HG03064 (cell line): ENCODE data around the gene LACRT.
"Not testable (repeated sequence)": the region's sequence is repeated elsewhere in the genome, so short reads cannot be mapped to it uniquely, and the experiment has no call there.

Experiments used
- ATAC-seq: cut with Tn5 transposase; IDR thresholded peaks from one replicate; pipeline ENCODE4 v1.9.1; 2021; ENCODE audit warnings: low read depth; ENCODE audit not compliant: unreplicated experiment

The LACRT gene, protein sequence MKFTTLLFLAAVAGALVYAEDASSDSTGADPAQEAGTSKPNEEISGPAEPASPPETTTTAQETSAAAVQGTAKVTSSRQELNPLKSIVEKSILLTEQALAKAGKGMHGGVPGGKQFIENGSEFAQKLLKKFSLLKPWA

DNA sequence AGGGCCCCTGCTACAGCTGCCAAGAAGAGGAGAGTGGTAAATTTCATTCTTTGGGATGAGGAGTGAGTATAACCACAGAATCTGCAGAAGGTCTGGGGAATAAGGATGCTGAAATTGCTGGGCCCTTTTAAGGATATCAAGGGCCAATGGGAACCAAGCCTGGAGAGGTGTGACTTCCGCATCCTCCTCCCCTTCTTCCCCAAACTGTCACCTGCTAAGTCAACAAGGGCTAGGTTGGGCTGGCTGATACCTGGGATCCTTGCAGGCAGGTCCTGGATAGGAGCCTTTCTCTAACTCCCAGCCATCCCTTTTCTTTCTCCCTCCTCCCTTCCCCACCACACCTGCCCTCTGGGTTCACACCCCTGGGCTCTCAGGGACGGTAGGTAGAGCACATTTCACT lies at the start of gene LACRT:
TSS of gene LACRT (minus strand) at position 101 of the 400 bp plus-strand sequence. CDS start at position 47, 54 bp downstream.
- ATAC-seq = no peak

DNA sequence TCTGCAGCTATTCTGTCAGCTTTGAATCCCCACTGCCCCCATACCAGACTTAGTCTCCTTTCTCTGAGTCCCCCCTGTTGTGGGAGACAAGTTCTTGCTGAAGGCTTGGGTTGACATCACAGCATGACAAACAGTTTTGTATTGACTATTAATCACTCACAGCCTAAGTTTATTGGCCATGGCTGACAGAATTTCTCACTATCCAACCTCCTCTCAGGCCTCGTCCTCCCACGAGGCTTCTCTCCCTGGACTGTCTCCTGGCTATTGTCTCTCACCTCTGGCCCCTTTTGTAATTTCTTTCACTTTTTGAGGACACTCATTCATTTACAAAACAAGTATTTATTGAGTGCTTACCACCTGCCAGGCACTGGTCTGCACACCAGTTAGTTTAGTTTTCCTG lies 48.7 kb upstream of the LACRT start:
- ATAC-seq = no peak

GRCh38 chr12:54682674-54683073 lies 48.0 kb upstream of the LACRT start:
- no peak for ATAC-seq

DNA sequence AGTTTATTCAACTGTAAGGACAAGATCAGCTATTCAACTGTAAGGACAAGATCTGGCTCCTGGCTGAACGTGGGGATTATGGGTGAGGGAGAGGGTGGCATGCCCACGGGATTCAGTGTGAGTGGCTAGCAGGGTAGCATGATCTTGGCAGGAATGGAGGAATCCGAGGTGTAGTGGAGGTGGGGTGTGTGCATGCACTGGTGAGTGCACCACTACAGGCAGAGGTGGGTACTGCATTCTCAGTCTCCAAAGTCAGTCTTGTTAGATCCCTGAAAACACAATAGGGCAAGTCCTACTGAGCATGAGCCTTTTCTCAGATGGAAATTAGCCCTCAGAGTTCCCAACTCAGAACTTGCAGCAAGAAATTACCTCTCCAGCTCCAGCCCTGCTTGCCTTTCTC lies 45.7 kb upstream of the LACRT start:
- no peak for ATAC-seq

GRCh38 chr12:54678131-54678530 lies 43.4 kb upstream of the LACRT start:
- no peak for ATAC-seq

DNA sequence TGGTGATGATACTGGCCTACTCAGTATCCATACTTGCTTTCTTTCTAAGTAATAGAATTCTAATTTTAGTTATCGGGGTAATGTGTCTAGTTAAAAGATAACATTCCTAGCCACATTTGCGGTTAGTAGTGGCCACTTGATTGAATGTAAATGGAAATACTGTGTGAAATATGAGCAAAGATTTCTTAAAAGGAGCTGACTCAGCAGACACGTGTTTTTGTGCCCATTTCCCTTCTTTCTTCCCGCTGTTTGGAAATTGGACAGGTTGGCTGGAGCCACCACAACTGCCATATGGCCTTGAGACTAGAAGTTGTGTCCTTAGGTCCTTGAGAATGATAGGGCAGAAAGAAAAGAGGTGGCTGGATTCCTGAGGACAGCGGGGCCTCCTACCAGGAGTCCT lies 33.2 kb upstream of the LACRT start:
- no peak for ATAC-seq

- no peak for ATAC-seq
Measured at GRCh38 chr12:54666008-54666407, 31.3 kb upstream of the LACRT start.

GRCh38 chr12:54665022-54665635 lies 30.4 kb upstream of the LACRT start:
- not testable (repeated sequence) for ATAC-seq

DNA sequence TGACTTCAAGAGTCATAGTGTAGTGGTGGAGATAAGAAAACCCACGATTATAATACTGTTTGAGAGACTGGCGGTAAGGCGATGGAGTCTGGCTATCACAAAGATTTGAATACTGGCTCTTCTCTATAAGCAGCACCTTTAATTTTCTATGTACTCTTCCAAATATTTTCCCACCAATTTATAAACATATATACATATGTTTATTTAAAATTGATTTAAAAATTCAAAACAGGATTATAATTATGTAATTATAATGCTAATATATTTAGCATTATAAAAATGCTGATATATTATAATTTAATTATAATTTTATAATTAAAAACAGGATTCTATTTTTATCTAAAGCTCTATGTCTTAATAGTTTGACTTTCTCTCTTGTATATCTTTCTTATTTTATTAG lies 28.9 kb upstream of the LACRT start:
- no peak for ATAC-seq

- ATAC-seq = no peak
Measured at GRCh38 chr12:54662026-54662425, 27.3 kb upstream of the LACRT start.

GRCh38 chr12:54661048-54661447 lies 26.4 kb upstream of the LACRT start:
- no peak for ATAC-seq

DNA sequence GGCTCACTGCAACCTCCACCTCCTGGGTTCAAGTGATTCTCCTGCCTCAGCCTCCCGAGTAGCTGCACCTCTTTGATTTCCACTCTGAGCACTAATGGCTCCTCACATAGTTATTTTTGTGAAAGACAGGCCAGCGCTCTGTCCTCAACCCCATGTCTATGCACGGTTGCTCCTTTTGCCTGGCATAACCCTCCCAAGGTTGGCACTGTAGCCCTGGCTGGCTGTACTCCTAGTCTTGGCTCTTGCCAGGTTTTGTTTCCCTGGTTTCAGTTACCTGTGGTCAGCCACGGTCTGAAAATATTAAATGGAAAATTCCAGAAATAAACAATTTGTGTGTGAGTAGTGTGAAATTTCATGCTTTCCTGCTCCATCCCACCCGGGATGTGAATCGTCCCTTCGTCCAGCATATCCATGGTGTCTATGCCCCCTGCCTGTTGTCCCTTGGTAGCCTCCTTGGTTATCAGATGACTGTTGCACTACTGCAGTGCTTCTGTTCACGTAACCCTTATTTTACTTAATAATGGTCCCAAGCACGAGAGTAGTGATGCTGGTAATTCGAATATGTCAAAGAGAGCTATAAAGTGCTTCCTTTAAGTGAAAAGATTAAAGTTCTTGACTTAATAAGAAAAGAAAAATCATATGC lies 25.7 kb upstream of the LACRT start:
- no peak for ATAC-seq

GRCh38 chr12:54658306-54659264 lies 23.9 kb upstream of the LACRT start:
- ATAC-seq = no peak

GRCh38 chr12:54657105-54657607 lies 22.5 kb upstream of the LACRT start:
- no peak for ATAC-seq

DNA sequence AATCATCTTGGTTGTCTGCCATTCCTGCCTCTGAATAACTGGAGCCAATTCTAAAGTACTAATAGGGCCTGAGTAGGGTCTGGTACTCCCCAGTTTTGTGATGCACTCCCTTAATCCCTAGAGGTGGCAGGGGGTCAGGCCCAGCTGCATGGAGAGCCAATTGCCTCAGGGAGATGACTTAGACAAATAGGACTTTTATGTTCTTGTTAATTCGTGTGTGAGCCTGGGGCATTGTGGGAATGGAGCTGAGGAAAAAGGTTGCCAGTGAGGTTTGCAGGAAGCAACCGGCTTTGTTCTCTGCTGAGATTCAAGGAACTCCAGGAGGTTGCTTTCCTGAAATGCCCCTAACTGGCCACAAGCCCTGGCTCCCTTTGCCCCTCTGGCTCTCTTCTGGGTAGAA lies 20.2 kb upstream of the LACRT start:
- ATAC-seq = no peak

DNA sequence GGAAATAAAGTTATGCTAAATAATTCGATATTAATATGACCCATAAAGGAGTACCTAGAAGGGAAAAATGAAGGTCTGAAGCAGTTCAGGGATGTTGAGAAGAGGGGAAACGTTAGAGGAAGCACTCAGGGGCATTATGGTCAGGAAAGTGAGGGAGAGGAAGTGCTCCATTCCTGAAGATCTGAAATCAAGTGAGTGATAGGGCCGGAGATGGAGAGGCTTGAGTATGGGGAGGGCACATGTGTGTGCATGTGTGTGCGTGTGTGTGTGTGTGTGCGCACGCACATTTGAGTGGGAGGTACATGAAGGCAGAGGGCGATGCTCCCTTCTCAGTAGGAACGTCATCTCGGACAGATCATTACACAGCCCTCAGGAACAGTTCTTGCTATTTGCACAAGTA lies 18.3 kb upstream of the LACRT start:
- ATAC-seq = no peak

GRCh38 chr12:54650889-54651288 lies 16.2 kb upstream of the LACRT start:
- no peak for ATAC-seq

- ATAC-seq = no peak
Measured at GRCh38 chr12:54650409-54650808, 15.7 kb upstream of the LACRT start.

DNA sequence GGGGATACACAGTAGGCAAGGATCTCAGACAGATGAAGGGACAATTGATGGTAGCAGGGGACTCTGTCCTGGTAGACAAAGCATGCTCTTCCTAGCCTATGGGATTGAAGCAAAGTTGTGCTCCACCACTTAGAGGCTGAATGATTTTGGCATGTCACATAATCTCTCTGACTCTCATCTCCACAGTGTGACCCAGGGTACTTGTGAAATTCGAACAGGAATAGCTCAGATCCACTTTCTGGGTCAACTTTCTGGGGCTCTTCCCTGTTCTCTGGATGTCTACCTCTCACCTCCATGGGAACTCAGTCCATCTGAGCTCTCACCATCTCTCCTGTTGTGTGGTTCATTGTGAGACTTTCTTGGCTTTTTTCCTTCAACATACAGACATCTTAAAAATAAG lies 15.1 kb upstream of the LACRT start:
- no peak for ATAC-seq

DNA sequence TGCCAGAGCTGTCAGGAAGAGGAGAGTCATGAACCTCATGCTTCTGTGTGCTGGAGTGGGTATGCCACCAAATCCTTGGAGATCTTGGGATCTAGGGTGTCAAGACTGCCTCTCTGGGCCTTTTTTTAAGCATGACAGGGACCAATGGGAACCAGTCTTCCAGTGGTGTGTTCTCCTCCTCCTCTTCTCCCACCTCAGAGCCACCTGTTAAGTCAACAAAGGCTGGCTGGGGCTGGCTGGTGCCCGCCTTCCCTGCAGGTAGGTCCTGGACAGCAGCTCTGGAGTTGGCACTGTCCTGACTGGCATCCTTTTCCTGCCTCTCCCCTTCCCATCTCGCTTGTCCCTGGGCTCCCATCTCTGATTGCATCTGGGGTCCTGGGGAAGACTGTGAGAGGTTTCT lies 13.6 kb upstream of the LACRT start, which contains the start of gene DCD:
TSS of gene DCD (minus strand) at position 101 of the 400 bp plus-strand sequence. CDS start at position 39, 62 bp downstream.
- no peak for ATAC-seq

- no peak for ATAC-seq
Measured at GRCh38 chr12:54641554-54641953, 6.9 kb upstream of the LACRT start.
